OCI-LY1 (cell line): ENCODE measurements around the gene PDGFA.

Experiments
- H2AFZ ChIP-seq: fragments of 200-600 bp; sonication (generic), shearing (Covaris generic); 2 replicates; pipeline ENCODE4 v1.6.0; 2014; ENCODE audit warnings: antibody characterized with exemption, mild to moderate bottlenecking, low read length
- H3F3A ChIP-seq: fragments of 200-600 bp; sonication (generic), shearing (Covaris generic); 2 replicates; pipeline ENCODE4 v1.6.0; 2014; ENCODE audit warnings: mild to moderate bottlenecking, antibody characterized with exemption, low read length, moderate library complexity; ENCODE audit not compliant: insufficient read depth
- H3K27ac ChIP-seq: fragments of 200-600 bp; sonication (generic); 2 replicates; pipeline ENCODE4 v1.5.1; 2014; ENCODE audit warnings: low read length, mixed run types, mild to moderate bottlenecking, low read depth; ENCODE audit not compliant: poor library complexity, severe bottlenecking
- H3K27me3 ChIP-seq: fragments of 200-600 bp; sonication (generic); 2 replicates; pipeline ENCODE4 v1.6.0; 2014; ENCODE audit warnings: antibody characterized with exemption, mild to moderate bottlenecking, low read length, moderate library complexity; ENCODE audit not compliant: insufficient read depth
- H3K36me3 ChIP-seq: fragments of 200-600 bp; sonication (generic); 2 replicates; pipeline ENCODE4 v1.6.1; 2014; ENCODE audit warnings: mild to moderate bottlenecking, antibody characterized with exemption, low read length, moderate library complexity, mixed read lengths; ENCODE audit not compliant: insufficient read depth
- H3K4me1 ChIP-seq: fragments of 200-600 bp; sonication (generic); 2 replicates; pipeline ENCODE4 v1.5.1; 2014; ENCODE audit warnings: mild to moderate bottlenecking, low read length, moderate library complexity; ENCODE audit not compliant: insufficient read depth, severe bottlenecking
- H3K4me2 ChIP-seq: fragments of 200-600 bp; sonication (generic), shearing (Covaris generic); 2 replicates; pipeline ENCODE4 v1.6.1; 2014; ENCODE audit warnings: low read length
- H3K4me3 ChIP-seq: fragments of 200-600 bp; sonication (generic); 2 replicates; pipeline ENCODE4 v1.5.1; 2014; ENCODE audit warnings: low read length, low read depth, mild to moderate bottlenecking, mixed read lengths; ENCODE audit not compliant: poor library complexity, severe bottlenecking
- H3K79me2 ChIP-seq: fragments of 200-600 bp; shearing (Covaris generic); 2 replicates; pipeline ENCODE4 v1.6.1; 2016; ENCODE audit warnings: mixed run types, low read length, mixed read lengths; ENCODE audit not compliant: insufficient read depth
- H3K9ac ChIP-seq: fragments of 200-600 bp; sonication (generic), shearing (Covaris generic); 2 replicates; pipeline ENCODE4 v1.6.1; 2014; ENCODE audit warnings: mild to moderate bottlenecking, low read length, mixed read lengths
- H3K9me2 ChIP-seq: fragments of 200-600 bp; sonication (generic), shearing (Covaris generic); 2 replicates; pipeline ENCODE4 v1.6.1; 2014; ENCODE audit warnings: low read depth, mild to moderate bottlenecking, low read length, mixed read lengths
- H3K9me3 ChIP-seq: fragments of 200-600 bp; shearing (Covaris generic); 2 replicates; pipeline ENCODE4 v1.6.1; 2014; ENCODE audit warnings: low read length, mixed read lengths
- H4K20me1 ChIP-seq: fragments of 200-600 bp; sonication (generic), shearing (Covaris generic); 2 replicates; pipeline ENCODE4 v1.6.0; 2016; ENCODE audit warnings: mild to moderate bottlenecking, low read length; ENCODE audit not compliant: insufficient read depth
- CTCF ChIP-seq: fragments of 200-600 bp; sonication (generic), shearing (Covaris generic); IDR thresholded peaks from 2 replicates; pipeline ENCODE4 v1.5.1; 2017; ENCODE audit warnings: mild to moderate bottlenecking, antibody characterized with exemption, low read length, moderate library complexity, mixed read lengths
- EZH2 ChIP-seq: fragments of 200-600 bp; sonication (generic), shearing (Covaris generic); IDR thresholded peaks from 2 replicates; pipeline ENCODE4 v1.8.0; 2017; ENCODE audit warnings: borderline replicate concordance, mixed run types, mild to moderate bottlenecking, antibody characterized with exemption, low read length, moderate library complexity, mixed read lengths

The PDGFA gene

GRCh38 chr7:512146-512510 lies 7.5 kb downstream of the PDGFA start:
- H3F3A ChIP-seq: no peaks in the 10 kb centered on the region
- no peaks in the 10 kb centered on the region for H3K9me2 ChIP-seq
- no peaks in the 10 kb centered on the region for H3K9me3 ChIP-seq
- H3K36me3 ChIP-seq: no peaks in the 10 kb centered on the region
- H3K27me3 ChIP-seq: no peaks in the 10 kb centered on the region; the same call in 1 of the 2 replicates
- no peaks in the 10 kb centered on the region for H3K4me1 ChIP-seq
- H3K79me2 ChIP-seq: no peaks in the 10 kb centered on the region
- H4K20me1 ChIP-seq: no peaks in the 10 kb centered on the region
- H3K27ac ChIP-seq: no peak overlapping the region
- no peak overlapping the region for H3K9ac ChIP-seq
- H3K4me2 ChIP-seq: no peak overlapping the region
- H3K4me3 ChIP-seq: no peak overlapping the region
- TF ChIP-seq CTCF (no peak), EZH2 (no peak)
- H2AFZ ChIP-seq: no peak overlapping the region

DNA sequence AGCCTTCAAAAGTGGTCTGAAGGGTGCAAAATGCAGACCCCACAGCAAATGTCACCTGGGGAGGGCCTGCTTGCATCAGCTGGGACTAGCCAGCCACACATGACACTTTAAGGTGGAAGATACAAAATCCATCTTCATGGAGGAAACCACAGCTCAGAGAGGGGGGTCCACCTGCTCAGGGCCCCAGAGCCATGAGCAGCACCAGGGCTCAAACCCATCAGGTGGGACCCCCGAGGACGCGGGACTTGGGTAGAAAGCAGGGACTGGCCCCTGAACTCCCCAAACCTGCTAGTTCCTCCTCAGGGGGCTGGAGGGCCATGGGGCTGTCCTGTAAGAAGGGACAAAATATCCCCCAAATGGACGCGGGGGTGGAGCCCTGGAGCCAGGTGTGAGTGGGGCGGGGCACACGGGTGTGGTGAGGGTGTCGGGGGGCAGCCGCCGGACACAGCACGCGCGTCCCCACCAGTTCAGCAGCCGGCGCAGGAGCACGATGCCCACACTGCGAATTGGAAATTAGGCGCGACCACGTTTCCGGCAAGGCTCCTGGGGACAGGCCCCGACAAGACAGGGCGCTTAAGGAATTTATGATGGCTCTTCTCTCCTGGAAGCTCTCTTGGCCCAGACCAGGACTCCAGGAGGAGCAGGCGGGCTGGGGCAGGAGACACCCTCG lies 8.0 kb downstream of the PDGFA start:
- H3K9me2 ChIP-seq: no peaks in the 10 kb centered on the region
- H3K36me3 ChIP-seq: no peaks in the 10 kb centered on the region
- no peaks in the 10 kb centered on the region for H3K9me3 ChIP-seq
- no peak overlapping the region for H3K4me2 ChIP-seq
- TF ChIP-seq CTCF (no peak), EZH2 (no peak)
- H2AFZ ChIP-seq: no peak overlapping the region
- H4K20me1 ChIP-seq: no peaks in the 10 kb centered on the region
- no peaks in the 10 kb centered on the region for H3K79me2 ChIP-seq
- H3K4me3 ChIP-seq: no peak overlapping the region
- H3F3A ChIP-seq: no peaks in the 10 kb centered on the region
- H3K9ac ChIP-seq: no peak overlapping the region
- H3K4me1 ChIP-seq: no peaks in the 10 kb centered on the region
- no peak overlapping the region for H3K27ac ChIP-seq
- H3K27me3 ChIP-seq: no peaks in the 10 kb centered on the region; the same call in 1 of the 2 replicates

GRCh38 chr7:510782-511281 lies 8.8 kb downstream of the PDGFA start:
- TF ChIP-seq CTCF (no peak), EZH2 (no peak)
- H3K9ac ChIP-seq: no peak overlapping the region
- no peaks in the 10 kb centered on the region for H3K36me3 ChIP-seq
- no peaks in the 10 kb centered on the region for H3K79me2 ChIP-seq
- no peaks in the 10 kb centered on the region for H4K20me1 ChIP-seq
- no peaks in the 10 kb centered on the region; the same call in 1 of the 2 replicates for H3K27me3 ChIP-seq
- no peak overlapping the region for H3K4me2 ChIP-seq
- H3K9me3 ChIP-seq: no peaks in the 10 kb centered on the region
- H2AFZ ChIP-seq: no peak overlapping the region
- no peaks in the 10 kb centered on the region for H3K9me2 ChIP-seq
- H3F3A ChIP-seq: no peaks in the 10 kb centered on the region
- H3K4me1 ChIP-seq: no peaks in the 10 kb centered on the region
- no peak overlapping the region for H3K27ac ChIP-seq
- no peak overlapping the region for H3K4me3 ChIP-seq
